Gastroesophageal sphincter (tissue), 3 donors: Measurements from ENCODE around the gene MVD.

Source experiments
- EP300 ChIP-seq: sonication (generic); formaldehyde crosslinking; IDR thresholded peaks from one replicate; pipeline ENCODE4 v1.6.1; 2017; ENCODE audit warnings: antibody characterized with exemption, mild to moderate bottlenecking
- POLR2A ChIP-seq, 2 donors: fragments of 450-650 bp; IDR thresholded peaks; one replicate each; pipeline ENCODE4 v1.6.1; 2017; ENCODE audit warnings: antibody characterized with exemption in 2 of 2, mild to moderate bottlenecking in 2 of 2, moderate library complexity in 1 of 2
- POLR2AphosphoS5 ChIP-seq: sonication (generic); formaldehyde crosslinking; IDR thresholded peaks from one replicate; pipeline ENCODE4 v1.6.1; 2017; ENCODE audit warnings: antibody characterized with exemption
- TF ChIP-seq, protein P1 (sequence below), 4 experiments: fragments of 200-600 bp in 2 of 4; fragments of 450-650 bp in 2 of 4; sonication (generic) in 1 of 4; IDR thresholded peaks; one replicate each; pipeline ENCODE4 v1.5.1; 2017 to 2019; ENCODE audit warnings: antibody characterized with exemption in 4 of 4, mild to moderate bottlenecking in 2 of 4, moderate library complexity in 2 of 4

DNA sequence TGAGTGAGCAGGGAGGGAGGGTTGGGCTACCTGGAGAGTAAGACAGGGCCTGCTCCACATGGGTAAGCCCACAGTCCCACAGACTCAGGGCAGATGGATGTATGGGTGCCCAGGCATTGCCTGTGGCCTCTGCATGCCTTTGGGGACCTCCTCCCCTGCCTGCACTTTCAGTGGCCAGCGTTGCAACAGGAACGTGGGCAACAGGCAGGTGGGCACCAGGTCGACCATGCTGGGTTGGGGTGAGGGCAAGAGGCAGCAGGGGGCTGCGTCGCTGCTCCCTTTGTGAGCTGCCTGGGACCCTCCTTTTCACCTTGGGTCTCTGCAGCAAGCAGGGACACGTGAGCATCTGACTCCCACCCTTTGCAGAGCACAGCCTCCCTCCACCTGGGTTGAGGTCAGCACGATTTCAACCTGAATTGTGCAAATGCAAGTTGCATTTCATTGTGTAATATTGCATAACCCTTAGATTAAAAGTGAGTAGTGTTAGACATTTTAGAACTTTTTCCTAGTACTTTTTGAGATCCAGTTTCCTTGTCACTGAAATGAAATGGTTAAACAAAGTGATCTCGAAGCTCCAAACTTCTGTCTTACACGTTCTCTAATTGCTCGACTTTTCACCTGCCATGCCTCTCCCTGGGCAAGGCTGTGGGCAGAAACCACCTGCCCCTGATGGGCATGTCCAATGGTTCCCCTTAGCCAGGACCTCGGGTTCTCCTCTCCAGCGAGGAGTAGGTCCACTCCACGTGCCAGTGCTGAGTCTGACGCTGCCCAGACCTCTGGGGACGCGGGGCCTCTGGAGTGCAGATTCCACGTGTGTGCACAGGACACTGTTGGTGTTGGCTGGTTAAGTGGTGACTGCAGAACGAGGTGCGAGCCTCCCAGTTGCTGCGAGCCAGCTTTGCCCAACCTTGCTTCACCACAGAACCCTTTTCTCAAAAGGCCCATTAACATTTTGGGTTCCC, 57.4 kb downstream of the MVD start:
- TF ChIP-seq, protein P1, sequence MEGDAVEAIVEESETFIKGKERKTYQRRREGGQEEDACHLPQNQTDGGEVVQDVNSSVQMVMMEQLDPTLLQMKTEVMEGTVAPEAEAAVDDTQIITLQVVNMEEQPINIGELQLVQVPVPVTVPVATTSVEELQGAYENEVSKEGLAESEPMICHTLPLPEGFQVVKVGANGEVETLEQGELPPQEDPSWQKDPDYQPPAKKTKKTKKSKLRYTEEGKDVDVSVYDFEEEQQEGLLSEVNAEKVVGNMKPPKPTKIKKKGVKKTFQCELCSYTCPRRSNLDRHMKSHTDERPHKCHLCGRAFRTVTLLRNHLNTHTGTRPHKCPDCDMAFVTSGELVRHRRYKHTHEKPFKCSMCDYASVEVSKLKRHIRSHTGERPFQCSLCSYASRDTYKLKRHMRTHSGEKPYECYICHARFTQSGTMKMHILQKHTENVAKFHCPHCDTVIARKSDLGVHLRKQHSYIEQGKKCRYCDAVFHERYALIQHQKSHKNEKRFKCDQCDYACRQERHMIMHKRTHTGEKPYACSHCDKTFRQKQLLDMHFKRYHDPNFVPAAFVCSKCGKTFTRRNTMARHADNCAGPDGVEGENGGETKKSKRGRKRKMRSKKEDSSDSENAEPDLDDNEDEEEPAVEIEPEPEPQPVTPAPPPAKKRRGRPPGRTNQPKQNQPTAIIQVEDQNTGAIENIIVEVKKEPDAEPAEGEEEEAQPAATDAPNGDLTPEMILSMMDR (IDR thresholded peaks at IDR 0.05), result no peak
- TF ChIP-seq POLR2A (IDR thresholded peaks at IDR 0.05) (no peak), POLR2AphosphoS5 (no peak), EP300 (no peak)
